ENCODE measurements around the gene PPP4C. TPM values are rescaled to one million over a fixed set of nuclear protein-coding genes. Genes with fewer than 3 reads are reported as not detected.

The PPP4C gene
- total RNA-seq, 2 donors from 2014 or later: 29.3 to 32.2 TPM

DNA sequence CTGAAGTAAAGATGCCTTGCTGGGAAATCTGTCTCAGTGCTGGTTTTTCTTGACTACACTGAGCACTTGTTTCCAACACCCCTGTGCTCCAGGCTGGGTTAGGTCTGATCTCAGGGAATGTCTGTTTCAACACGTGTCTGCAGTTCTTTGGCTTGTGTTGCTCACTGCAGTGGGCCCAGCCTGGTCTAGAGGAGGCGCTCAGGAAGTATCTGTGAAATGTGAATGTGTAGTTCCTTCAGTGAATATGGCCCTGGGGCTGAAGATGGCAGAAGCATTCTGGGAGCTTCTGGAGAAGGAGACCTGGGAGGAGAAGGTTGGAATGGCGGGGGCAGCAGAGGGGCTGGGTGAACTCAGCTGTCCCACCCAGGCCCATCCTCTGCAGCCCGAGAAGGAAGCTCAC is 28.3 kb downstream of the PPP4C start:
- DNase-seq: no peak
- ATAC-seq: no peak
- Histone ChIP-seq H3K36me3 (replicated peaks in 1 of 2; ENCODE audit: insufficient read depth in 1 of 2, low read depth in 2 of 2) (no peaks in the 10 kb centered on the region), H3K9me3 (no peaks in the 10 kb centered on the region), H3K27ac (no peak overlapping the region), H3K4me1 (no peaks in the 10 kb centered on the region), H3K4me3 (no peak overlapping the region), H3K27me3 (no peaks in the 10 kb centered on the region)
- WGBS, 2 donors: 80 to 83% methylated on average over 4 of the region's 4 CpGs
- TF ChIP-seq POLR2A (IDR thresholded peaks at IDR 0.05): no peak
- TF ChIP-seq, protein P1, sequence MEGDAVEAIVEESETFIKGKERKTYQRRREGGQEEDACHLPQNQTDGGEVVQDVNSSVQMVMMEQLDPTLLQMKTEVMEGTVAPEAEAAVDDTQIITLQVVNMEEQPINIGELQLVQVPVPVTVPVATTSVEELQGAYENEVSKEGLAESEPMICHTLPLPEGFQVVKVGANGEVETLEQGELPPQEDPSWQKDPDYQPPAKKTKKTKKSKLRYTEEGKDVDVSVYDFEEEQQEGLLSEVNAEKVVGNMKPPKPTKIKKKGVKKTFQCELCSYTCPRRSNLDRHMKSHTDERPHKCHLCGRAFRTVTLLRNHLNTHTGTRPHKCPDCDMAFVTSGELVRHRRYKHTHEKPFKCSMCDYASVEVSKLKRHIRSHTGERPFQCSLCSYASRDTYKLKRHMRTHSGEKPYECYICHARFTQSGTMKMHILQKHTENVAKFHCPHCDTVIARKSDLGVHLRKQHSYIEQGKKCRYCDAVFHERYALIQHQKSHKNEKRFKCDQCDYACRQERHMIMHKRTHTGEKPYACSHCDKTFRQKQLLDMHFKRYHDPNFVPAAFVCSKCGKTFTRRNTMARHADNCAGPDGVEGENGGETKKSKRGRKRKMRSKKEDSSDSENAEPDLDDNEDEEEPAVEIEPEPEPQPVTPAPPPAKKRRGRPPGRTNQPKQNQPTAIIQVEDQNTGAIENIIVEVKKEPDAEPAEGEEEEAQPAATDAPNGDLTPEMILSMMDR (IDR thresholded peaks at IDR 0.05): no peak
- intact Hi-C loops (cut with DNase I): no loop called here

DNA sequence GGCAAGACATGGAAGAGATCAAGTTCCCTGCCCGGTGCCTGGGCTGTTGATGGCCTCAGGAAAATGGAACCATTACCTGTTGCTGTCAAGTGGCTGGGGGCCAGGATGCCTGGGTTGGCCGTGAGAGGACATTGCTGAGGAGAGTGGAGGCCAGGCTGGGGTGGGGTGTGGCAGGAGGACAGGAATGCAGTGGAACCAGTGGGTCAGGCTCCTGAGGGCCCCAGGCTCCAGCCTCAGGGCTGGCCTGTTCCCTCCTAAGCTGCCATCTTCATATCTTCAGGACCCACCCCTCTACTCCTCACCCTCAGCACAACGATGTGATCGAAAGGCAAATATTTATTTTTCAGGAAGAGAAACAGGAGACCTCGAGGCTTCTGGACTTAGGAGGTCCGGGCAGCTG is 28.7 kb downstream of the PPP4C start:
- 52 to 58% methylated on average over 6 of the region's 6 CpGs for WGBS, 2 donors
- Histone ChIP-seq H3K36me3 (replicated peaks in 1 of 2; ENCODE audit: insufficient read depth in 1 of 2, low read depth in 2 of 2) (no peaks in the 10 kb centered on the region), H3K27me3 (no peaks in the 10 kb centered on the region), H3K27ac (no peak overlapping the region), H3K4me1 (no peaks in the 10 kb centered on the region), H3K9me3 (no peaks in the 10 kb centered on the region), H3K4me3 (no peak overlapping the region)
- TF ChIP-seq, protein P1 (IDR thresholded peaks at IDR 0.05): no peak
- TF ChIP-seq POLR2A (IDR thresholded peaks at IDR 0.05): no peak
- ATAC-seq (no peak), DNase-seq (no peak)
- intact Hi-C loops (cut with DNase I): no loop called here

DNA sequence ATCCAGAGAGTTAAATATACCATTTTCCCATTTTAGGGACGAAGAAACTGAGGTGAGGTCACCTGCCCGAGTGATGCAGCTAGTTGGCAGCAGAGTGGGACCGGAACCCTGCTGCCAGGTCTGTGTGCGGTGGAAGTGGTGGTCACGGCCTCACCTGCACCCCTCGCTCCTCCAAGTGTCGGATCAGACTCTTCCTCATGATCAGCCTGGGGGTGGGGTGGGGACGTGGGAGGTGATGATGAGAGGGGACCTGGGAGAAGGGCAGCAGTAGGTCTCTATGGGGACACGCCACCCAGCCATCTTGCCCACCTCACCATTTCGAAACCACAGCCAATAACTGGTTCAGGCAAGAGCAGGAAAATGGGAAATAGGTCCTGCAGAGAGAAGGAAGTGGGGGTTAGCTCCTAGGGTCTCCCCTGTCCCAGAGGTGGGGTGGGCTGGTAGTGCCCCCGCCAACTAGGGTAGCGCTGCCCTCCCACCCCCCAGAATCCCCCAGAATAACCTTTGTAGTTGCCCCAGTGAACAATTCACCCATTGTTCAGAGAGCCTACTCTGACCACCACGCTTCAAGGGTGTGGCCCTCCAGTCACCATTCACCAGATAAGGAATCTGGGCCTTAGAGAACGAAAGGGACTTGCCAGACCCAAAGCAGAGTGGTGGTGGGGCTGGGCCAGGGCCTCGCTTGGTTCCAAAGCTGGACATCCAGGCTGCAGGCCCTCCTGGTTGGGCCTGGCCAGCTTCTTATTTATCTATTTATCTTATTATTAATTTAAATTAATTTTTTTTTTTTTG is 32.5 kb downstream of the PPP4C start:
- no peak for ATAC-seq
- intact Hi-C loops (cut with DNase I): no loop called here
- DNase-seq: no peak
- Histone ChIP-seq H3K27me3 (no peaks in the 10 kb centered on the region), H3K36me3 (replicated peaks in 1 of 2; ENCODE audit: insufficient read depth in 1 of 2, low read depth in 2 of 2) (no peaks in the 10 kb centered on the region), H3K27ac (no peak overlapping the region), H3K4me3 (no peak overlapping the region), H3K4me1 (no peaks in the 10 kb centered on the region), H3K9me3 (no peaks in the 10 kb centered on the region)
- TF ChIP-seq, protein P1 (IDR thresholded peaks at IDR 0.05): no peak
- TF ChIP-seq POLR2A (IDR thresholded peaks at IDR 0.05): no peak
- 91 to 97% methylated on average over 8 to 13 of the region's 15 CpGs for WGBS, 2 donors

DNA sequence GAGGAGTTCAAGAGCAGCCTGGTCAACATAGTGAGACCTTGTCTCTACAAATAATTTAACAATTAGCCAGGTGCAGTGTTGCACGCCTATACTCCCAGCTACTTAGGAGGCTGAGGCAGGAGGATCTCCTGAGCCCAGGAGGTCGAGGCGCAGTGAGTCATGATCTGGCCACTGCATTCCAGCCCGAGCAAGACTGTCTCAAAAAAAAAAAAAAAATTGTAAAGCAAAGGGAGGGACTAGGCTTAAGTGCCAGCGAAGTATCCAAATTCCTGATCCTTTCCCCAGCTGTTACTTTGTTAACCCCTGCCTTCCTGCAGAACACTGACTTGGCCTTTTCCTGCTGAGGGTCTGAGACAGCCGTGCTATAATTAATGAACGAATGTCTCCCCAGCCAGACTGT is 34.9 kb downstream of the PPP4C start:
- Histone ChIP-seq H3K4me1 (no peaks in the 10 kb centered on the region), H3K27ac (no peak overlapping the region), H3K36me3 (replicated peaks in 1 of 2; ENCODE audit: insufficient read depth in 1 of 2, low read depth in 2 of 2) (no peaks in the 10 kb centered on the region), H3K4me3 (no peak overlapping the region), H3K27me3 (no peaks in the 10 kb centered on the region), H3K9me3 (no peaks in the 10 kb centered on the region)
- TF ChIP-seq, protein P1 (IDR thresholded peaks at IDR 0.05): no peak
- TF ChIP-seq POLR2A (IDR thresholded peaks at IDR 0.05): no peak
- DNase-seq (no peak), ATAC-seq (no peak)
- WGBS, 2 donors: 74 to 83% methylated on average over 7 of the region's 7 CpGs
- intact Hi-C loops (cut with DNase I): loop anchor here (10.0 kb wide), 1 partner anchor 54 kb away; no protein-coding TSS in a partner anchor

Data from body of pancreas (tissue), 4 donors.